HG03196 (cell line): ENCODE results near the gene TPI1.

Experiments
- ATAC-seq: cut with Tn5 transposase; IDR thresholded peaks from one replicate; pipeline ENCODE4 v1.9.1; 2021; ENCODE audit not compliant: unreplicated experiment

Gene TPI1

DNA sequence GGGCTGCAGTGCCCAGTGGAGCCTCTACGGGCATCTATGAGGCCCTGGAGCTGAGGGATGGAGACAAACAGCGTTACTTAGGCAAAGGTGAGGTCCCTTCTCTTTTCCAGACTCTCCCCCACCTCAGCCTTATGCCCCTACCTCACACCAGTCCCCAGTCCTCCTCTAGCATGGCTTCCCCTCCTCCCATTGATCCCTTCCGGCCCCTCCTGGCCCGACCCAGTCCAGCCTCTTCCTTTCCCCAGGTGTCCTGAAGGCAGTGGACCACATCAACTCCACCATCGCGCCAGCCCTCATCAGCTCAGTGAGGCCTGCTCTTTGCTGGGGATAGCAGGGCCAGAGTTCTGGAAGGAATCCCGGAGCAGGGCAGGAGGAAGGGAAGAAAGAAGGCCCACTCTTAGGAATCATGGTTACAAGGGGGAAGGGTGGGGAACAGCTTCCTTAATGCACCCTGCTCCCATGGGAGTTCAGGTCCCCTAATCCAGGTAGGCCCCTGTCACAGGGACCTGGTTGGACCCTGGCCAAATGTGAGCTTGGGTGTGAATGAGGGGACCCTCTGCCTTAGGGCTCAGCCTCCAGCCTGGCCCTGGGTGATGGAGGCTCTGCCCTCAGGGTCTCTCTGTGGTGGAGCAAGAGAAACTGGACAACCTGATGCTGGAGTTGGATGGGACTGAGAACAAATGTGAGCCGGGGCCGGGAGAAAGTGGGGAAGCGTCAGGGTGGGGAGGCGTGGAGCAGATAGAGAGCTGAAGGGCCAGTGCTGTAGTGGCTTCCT, 49.3 kb downstream of the TPI1 start:
- ATAC-seq = no peak

DNA sequence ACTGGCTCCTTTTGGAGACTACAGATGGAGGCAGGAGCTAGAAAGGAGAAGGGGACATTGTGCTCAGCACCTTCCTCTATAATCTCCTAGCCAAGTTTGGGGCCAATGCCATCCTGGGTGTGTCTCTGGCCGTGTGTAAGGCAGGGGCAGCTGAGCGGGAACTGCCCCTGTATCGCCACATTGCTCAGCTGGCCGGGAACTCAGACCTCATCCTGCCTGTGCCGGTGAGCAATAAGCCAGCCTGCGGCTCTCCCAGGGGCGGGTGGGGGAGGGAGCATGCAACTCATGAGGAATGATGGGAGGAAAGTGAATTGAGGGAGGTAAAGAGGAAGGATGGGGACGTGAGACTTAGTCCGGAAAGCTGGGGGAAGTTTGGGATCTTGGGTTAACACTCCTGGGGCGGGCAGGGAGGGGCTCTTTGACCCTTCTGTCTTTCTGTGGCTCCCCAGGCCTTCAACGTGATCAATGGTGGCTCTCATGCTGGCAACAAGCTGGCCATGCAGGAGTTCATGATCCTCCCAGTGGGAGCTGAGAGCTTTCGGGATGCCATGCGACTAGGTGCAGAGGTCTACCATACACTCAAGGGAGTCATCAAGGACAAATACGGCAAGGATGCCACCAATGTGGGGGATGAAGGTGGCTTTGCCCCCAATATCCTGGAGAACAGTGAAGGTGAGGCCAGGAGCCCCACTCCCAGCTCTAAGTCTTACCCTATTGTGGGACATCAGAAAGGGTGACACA, 50.3 kb downstream of the TPI1 start:
- ATAC-seq = no peak

DNA sequence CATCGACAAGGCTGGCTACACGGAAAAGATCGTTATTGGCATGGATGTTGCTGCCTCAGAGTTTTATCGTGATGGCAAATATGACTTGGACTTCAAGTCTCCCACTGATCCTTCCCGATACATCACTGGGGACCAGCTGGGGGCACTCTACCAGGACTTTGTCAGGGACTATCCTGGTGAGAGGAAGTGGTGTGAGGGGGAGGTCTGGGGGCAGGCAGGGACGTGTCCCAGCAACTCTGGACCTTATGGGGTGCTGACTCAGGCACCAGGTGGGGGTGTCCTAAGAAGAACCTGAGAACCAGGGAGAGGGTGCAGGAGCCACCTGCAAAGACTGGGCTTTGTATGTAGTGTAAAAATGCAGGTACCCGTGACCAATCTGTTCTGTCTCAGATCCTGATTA, 52.3 kb downstream of the TPI1 start:
- no peak for ATAC-seq
